H1 (cell line): Measurements from ENCODE around the gene SMYD3. TPM values are rescaled to one million over a fixed set of nuclear protein-coding genes. Genes with fewer than 3 reads are reported as not detected.

Source experiments
- CTCF ChIA-PET: fragments of 300-600 bp; sonication (Branson Sonifier 250); formaldehyde crosslinking; loops from one replicate; lab custom pipeline; 2021; ENCODE audit not compliant: partially characterized antibody; lab: Charles Lee
- POLR2A ChIA-PET: fragments of 300-600 bp; sonication (Branson Sonifier 250); formaldehyde crosslinking; loops from one replicate; lab custom pipeline; 2021; ENCODE audit warnings: inconsistent platforms; ENCODE audit not compliant: partially characterized antibody; lab: Charles Lee
- DNase-seq, 2 experiments: peaks; one replicate each; pipeline versions ENCODE4 v3.0.0 to v3.0.0-alpha.2; 2010 to 2022; ENCODE audit warnings: low spot score in 2 of 2, low read depth in 1 of 2, mixed read lengths in 1 of 2
- FAIRE-seq: peaks from 2 replicates; lab custom pipeline; 2011; peaks lifted over from hg19 to GRCh38; lab: Jason Lieb, UNC
- H2AFZ ChIP-seq: 2 replicates; pipeline ENCODE4 v1.8.1; 2012; ENCODE audit warnings: low read length, inconsistent platforms
- H2AK5ac ChIP-seq: 2 replicates; pipeline ENCODE4 v1.6.1; 2013; ENCODE audit warnings: low read depth, low read length
- H2BK120ac ChIP-seq: replicated peaks from 2 replicates; pipeline ENCODE3; 2013; ENCODE audit warnings: low read depth, low read length, inconsistent platforms
- H2BK12ac ChIP-seq: 2 replicates; pipeline ENCODE4 v1.6.1; 2013; ENCODE audit warnings: low read depth, low read length
- H2BK15ac ChIP-seq: 2 replicates; pipeline ENCODE4 v1.6.1; 2013; ENCODE audit warnings: low read length
- H2BK20ac ChIP-seq: 2 replicates; pipeline ENCODE4 v1.6.1; 2013; ENCODE audit warnings: low read length
- H2BK5ac ChIP-seq: 2 replicates; pipeline ENCODE4 v1.6.1; 2013; ENCODE audit warnings: low read depth, low read length
- H3K14ac ChIP-seq: 2 replicates; pipeline ENCODE4 v1.6.1; 2013; ENCODE audit warnings: inconsistent platforms; ENCODE audit not compliant: insufficient read length
- H3K18ac ChIP-seq: 2 replicates; pipeline ENCODE4 v1.6.1; 2013; ENCODE audit warnings: low read length; ENCODE audit errors: extremely low read depth
- H3K23ac ChIP-seq: 2 replicates; pipeline ENCODE4 v1.6.1; 2013; ENCODE audit warnings: inconsistent platforms; ENCODE audit not compliant: insufficient read length
- H3K23me2 ChIP-seq: 2 replicates; pipeline ENCODE4 v1.6.1; 2013; ENCODE audit warnings: low read depth, low read length
- H3K27ac ChIP-seq: 2 replicates; pipeline ENCODE4 v1.6.1; 2011; ENCODE audit warnings: low read depth, low read length, inconsistent platforms
- H3K27me3 ChIP-seq, 4 experiments: replicated peaks in 1 of 4; 1 replicate in 1 of 4; 2 replicates in 3 of 4; pipeline versions ENCODE4 v1.6.1 to v1.8.1; 2011 to 2013; ENCODE audit warnings: low read length in 3 of 4, mild to moderate bottlenecking in 3 of 4, inconsistent platforms in 2 of 4, mixed read lengths in 2 of 4, moderate library complexity in 1 of 4; ENCODE audit not compliant: control insufficient read depth in 3 of 4, insufficient read depth in 3 of 4; ENCODE audit errors: extremely low read depth in 1 of 4
- H3K36me3 ChIP-seq, 4 experiments: 2 replicates each; pipeline versions ENCODE4 v1.6.1 to v1.8.1; 2011 to 2013; ENCODE audit warnings: mild to moderate bottlenecking in 4 of 4, low read length in 3 of 4, moderate library complexity in 2 of 4, control low read depth in 1 of 4, inconsistent platforms in 1 of 4; ENCODE audit not compliant: insufficient read depth in 4 of 4, control insufficient read depth in 2 of 4
- H3K4ac ChIP-seq: replicated peaks from 2 replicates; pipeline ENCODE3; 2013; ENCODE audit warnings: low read length, low read depth, mixed read lengths, inconsistent platforms; ENCODE audit not compliant: insufficient read length
- H3K4me1 ChIP-seq, 4 experiments: replicated peaks in 1 of 4; 1 replicate in 1 of 4; 2 replicates in 3 of 4; pipeline versions ENCODE4 v1.6.1 to v1.8.1; 2011 to 2013; ENCODE audit warnings: low read length in 3 of 4, inconsistent platforms in 2 of 4, mixed read lengths in 1 of 4; ENCODE audit not compliant: insufficient read depth in 4 of 4, control insufficient read depth in 3 of 4
- H3K4me2 ChIP-seq, 2 experiments: 2 replicates each; pipeline versions ENCODE4 v1.6.1 to v1.8.1; 2011 to 2013; ENCODE audit warnings: low read depth in 2 of 2, low read length in 2 of 2, control low read depth in 1 of 2, inconsistent platforms in 1 of 2, mild to moderate bottlenecking in 1 of 2; ENCODE audit not compliant: insufficient read depth in 1 of 2
- H3K4me3 ChIP-seq, 4 experiments: fragments of 200-600, 300-600 bp in 1 of 4; sonication (generic), shearing (Covaris generic), sonication (Bioruptor Twin) in 1 of 4; 2 replicates each; pipeline versions ENCODE4 v1.5.1 to v1.8.1; 2011 to 2016; ENCODE audit warnings: low read length in 4 of 4, low read depth in 3 of 4, control low read depth in 2 of 4, inconsistent platforms in 2 of 4, mild to moderate bottlenecking in 2 of 4, mixed read lengths in 1 of 4, moderate library complexity in 1 of 4; ENCODE audit not compliant: insufficient read depth in 2 of 4; ENCODE audit errors: extremely low read depth in 1 of 4
- H3K56ac ChIP-seq: replicated peaks from 2 replicates; pipeline ENCODE3; 2013; ENCODE audit warnings: low read depth, mild to moderate bottlenecking, mixed read lengths, low read length, inconsistent platforms; ENCODE audit not compliant: insufficient read length
- H3K79me1 ChIP-seq: 2 replicates; pipeline ENCODE4 v1.6.1; 2013; ENCODE audit warnings: low read depth, low read length, control low read depth
- H3K79me2 ChIP-seq, 2 experiments: 2 replicates each; pipeline versions ENCODE4 v1.6.1 to v1.8.1; 2012 to 2013; ENCODE audit warnings: low read length in 2 of 2, mild to moderate bottlenecking in 2 of 2, inconsistent platforms in 1 of 2; ENCODE audit not compliant: insufficient read depth in 2 of 2, control insufficient read depth in 1 of 2
- H3K9ac ChIP-seq, 4 experiments: replicated peaks in 1 of 4; 1 replicate in 1 of 4; 2 replicates in 3 of 4; pipeline versions ENCODE4 v1.6.1 to v1.8.1; 2011 to 2013; ENCODE audit warnings: low read depth in 3 of 4, low read length in 3 of 4, control low read depth in 2 of 4, mild to moderate bottlenecking in 2 of 4, moderate library complexity in 2 of 4, inconsistent platforms in 1 of 4; ENCODE audit errors: extremely low read depth in 1 of 4
- H3K9me3 ChIP-seq, 2 experiments: 2 replicates each; pipeline versions ENCODE4 v1.6.1 to v1.8.1; 2012 to 2013; ENCODE audit warnings: mild to moderate bottlenecking in 2 of 2, moderate library complexity in 2 of 2, control low read depth in 1 of 2, inconsistent platforms in 1 of 2, low read depth in 1 of 2, low read length in 1 of 2, mixed read lengths in 1 of 2; ENCODE audit not compliant: insufficient read depth in 2 of 2
- H4K20me1 ChIP-seq, 2 experiments: replicated peaks in 1 of 2; 2 replicates each; pipeline versions ENCODE3 to v1.8.1; 2011 to 2013; ENCODE audit warnings: inconsistent platforms in 2 of 2, low read length in 2 of 2, mild to moderate bottlenecking in 1 of 2; ENCODE audit not compliant: insufficient read depth in 2 of 2, control insufficient read depth in 1 of 2
- H4K5ac ChIP-seq: 2 replicates; pipeline ENCODE4 v1.6.1; 2013; ENCODE audit warnings: low read length, low read depth, mixed read lengths, inconsistent platforms; ENCODE audit not compliant: insufficient read length
- H4K8ac ChIP-seq: 2 replicates; pipeline ENCODE4 v1.8.0; 2013; ENCODE audit warnings: mild to moderate bottlenecking, moderate library complexity, low read length, inconsistent platforms; ENCODE audit not compliant: insufficient read depth; ENCODE audit errors: extremely low read depth
- H4K91ac ChIP-seq: replicated peaks from 2 replicates; pipeline ENCODE3; 2013; ENCODE audit warnings: low read length, mixed read lengths, inconsistent platforms; ENCODE audit not compliant: insufficient read length
- RNF2 ChIP-seq: fragments of 200-900, 300-1000 bp; sonication (generic); IDR thresholded peaks from 2 replicates; pipeline ENCODE4 v1.7.1; 2016; ENCODE audit warnings: borderline replicate concordance, low read depth, mild to moderate bottlenecking, antibody characterized with exemption, low read length; ENCODE audit not compliant: poor library complexity, severe bottlenecking; ENCODE audit errors: missing control alignments
- WGBS, 2 experiments: shearing (Covaris generic) in 1 of 2; methylation state at CpG; one replicate each; pipeline versions ENCODE4 v1.1.6 to v1.1.7; 2013 to 2015; ENCODE audit warnings: low lambda C conversion rate in 2 of 2, mixed read lengths in 2 of 2, inconsistent platforms in 1 of 2, low coverage in 1 of 2, missing lambda C conversion rate in 1 of 2; ENCODE audit not compliant: insufficient replicate concordance in 2 of 2, insufficient coverage in 1 of 2, insufficient read length in 1 of 2; ENCODE audit errors: extremely low coverage in 1 of 2, missing lambda C conversion rate in 1 of 2; 5-methylcytosine and 5-hydroxymethylcytosine counted together
- polyA plus RNA-seq, 7 experiments: library from polyadenylated mRNA; depleted of rRNA in 3 of 7; stranded (reverse) in 5 of 7; unstranded in 2 of 7; fragments of >200 nt in 5 of 7; fragments of 200-250 nt in 2 of 7; gene quantifications; 1 replicate in 5 of 7; 2 replicates in 1 of 7; 4 replicates in 1 of 7; pipeline versions ENCODE4 v1.2.1 to v1.2.3, GENCODE V29; 2011 to 2013; ENCODE audit warnings: missing spikeins in 2 of 7, mixed read lengths in 2 of 7
- total RNA-seq: library from RNA; stranded (reverse); fragmentation: NEBNext Ultra II Directional; extraction: Animal tissue kit (Norgen Biotek cat#: 25700); gene quantifications from 2 replicates; pipeline ENCODE4 v1.2.1, GENCODE V29; 2021

SMYD3 gene
- total and polyA plus RNA-seq, 2 of the 8 experiments (the other 6 are each of a cell fraction or from before 2014, with no cell fraction given), result 17.3 to 25.4 TPM

DNA sequence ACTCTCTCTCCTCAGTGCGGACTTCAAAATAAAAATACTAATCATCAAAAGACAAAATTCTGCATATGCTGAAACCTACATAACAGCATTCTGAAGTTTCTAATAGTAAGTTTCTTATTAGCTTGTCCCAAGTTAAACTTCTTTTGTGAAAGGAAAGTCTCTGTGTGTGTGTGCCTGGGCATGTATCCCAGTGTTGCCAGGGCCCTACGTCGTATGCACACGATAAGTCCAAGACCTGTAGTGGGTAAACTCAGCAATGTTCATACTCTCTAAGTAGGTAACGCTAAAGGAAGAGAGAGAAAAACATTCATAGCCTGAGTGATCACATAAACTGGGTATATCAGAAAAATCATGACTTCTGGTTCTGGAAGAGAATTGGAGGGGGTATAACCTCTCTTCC is 465.7 kb downstream of the SMYD3 start:
- Histone ChIP-seq H3K36me3 (no peaks in the 10 kb centered on the region), H2BK15ac (no peak overlapping the region), H3K4me2 (no peak overlapping the region), H3K9me3 (no peaks in the 10 kb centered on the region), H3K79me1 (no peaks in the 10 kb centered on the region), H3K18ac (no peak overlapping the region), H3K23me2 (no peaks in the 10 kb centered on the region), H2BK12ac (no peak overlapping the region), H3K27ac (no peak overlapping the region), H3K14ac (no peak overlapping the region), H4K20me1 (no peaks in the 10 kb centered on the region), H3K23ac (no peak overlapping the region), H4K8ac (no peak overlapping the region; the same call in 1 of the 2 replicates), H3K56ac (no peak overlapping the region), H2BK120ac (no peak overlapping the region), H4K5ac (no peak overlapping the region), H4K91ac (no peak overlapping the region), H3K4ac (no peak overlapping the region), H2BK5ac (no peak overlapping the region), H2BK20ac (no peak overlapping the region), H3K27me3 (peaks cover 0 to 1% (median 0%) of the 10 kb centered on the region in 4 experiments; a peak in 1 of 7 replicates), H3K79me2 (no peaks in the 10 kb centered on the region), H3K9ac (no peak overlapping the region), H2AK5ac (no peak overlapping the region), H3K4me3 (no peak overlapping the region), H2AFZ (no peak overlapping the region), H3K4me1 (no peaks in the 10 kb centered on the region)
- no peak for TF ChIP-seq RNF2
- FAIRE-seq, result no peak
- DNase-seq, result no peak
- POLR2A ChIA-PET, result no interaction called here
- CTCF ChIA-PET, result no interaction called here
- 80% methylated on average over 5 of the region's 5 CpGs; no CpG with 5 or more reads in 1 of the 2 experiments for whole genome bisulfite sequencing, 2 experiments
